Stimulated activated CD4-positive, alpha-beta T cell treated with anti-CD3 and anti-CD28 coated beads, TNF-alpha, amount 100 ng/mL, for 48 hours (primary cell): ENCODE results near the gene CXXC1.
"Not testable (repeated sequence)": the region's sequence is repeated elsewhere in the genome, so short reads cannot be mapped to it uniquely, and the experiment has no call there.

ENCODE experiments used
- DNase-seq, 3 donors: peaks; one replicate each; pipeline ENCODE4 v3.0.0-alpha.2; 2020; ENCODE audit warnings: low read depth in 3 of 3

The CXXC1 gene

DNA sequence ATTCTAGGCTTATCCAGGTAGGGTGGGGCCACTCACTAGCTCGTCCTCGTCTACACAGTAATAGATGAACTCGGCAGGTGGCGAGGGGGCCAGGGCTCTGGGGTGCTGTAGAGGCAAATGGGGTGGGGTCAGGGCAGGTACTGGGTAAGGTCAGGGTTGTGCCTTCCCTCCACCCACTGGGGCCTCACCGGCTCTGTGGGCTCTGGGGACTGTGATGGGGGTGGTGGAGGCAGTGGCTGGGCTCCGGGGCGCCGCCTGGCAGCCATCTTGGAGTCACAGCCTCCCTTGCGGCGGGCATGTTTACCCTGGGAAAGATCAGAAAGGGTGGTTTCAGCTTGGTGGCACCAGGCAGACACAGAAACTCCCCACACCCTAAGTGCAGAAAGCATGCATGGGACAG is 12.6 kb downstream of the CXXC1 start:
- no peak for DNase-seq

DNA sequence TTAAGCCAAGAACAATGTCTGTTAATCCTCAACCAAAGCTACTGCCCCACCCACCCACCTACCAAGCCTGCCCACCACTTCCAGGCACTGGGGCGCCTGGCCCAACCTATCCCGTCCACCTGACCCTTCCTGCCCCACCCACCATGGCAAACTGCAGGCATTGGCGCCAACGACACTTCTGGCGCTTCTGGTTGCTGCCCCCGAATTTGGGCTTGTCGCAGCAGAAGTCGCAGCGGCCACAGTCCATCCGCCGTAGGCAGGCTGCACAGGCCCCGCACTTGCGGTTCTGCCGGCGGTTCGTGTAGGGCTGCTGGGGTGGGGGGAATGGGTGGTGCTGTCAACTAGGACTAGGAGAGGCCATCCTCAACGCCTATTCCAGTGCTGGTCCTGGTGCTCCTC is 13.4 kb downstream of the CXXC1 start:
- DNase-seq, result no peak

DNA sequence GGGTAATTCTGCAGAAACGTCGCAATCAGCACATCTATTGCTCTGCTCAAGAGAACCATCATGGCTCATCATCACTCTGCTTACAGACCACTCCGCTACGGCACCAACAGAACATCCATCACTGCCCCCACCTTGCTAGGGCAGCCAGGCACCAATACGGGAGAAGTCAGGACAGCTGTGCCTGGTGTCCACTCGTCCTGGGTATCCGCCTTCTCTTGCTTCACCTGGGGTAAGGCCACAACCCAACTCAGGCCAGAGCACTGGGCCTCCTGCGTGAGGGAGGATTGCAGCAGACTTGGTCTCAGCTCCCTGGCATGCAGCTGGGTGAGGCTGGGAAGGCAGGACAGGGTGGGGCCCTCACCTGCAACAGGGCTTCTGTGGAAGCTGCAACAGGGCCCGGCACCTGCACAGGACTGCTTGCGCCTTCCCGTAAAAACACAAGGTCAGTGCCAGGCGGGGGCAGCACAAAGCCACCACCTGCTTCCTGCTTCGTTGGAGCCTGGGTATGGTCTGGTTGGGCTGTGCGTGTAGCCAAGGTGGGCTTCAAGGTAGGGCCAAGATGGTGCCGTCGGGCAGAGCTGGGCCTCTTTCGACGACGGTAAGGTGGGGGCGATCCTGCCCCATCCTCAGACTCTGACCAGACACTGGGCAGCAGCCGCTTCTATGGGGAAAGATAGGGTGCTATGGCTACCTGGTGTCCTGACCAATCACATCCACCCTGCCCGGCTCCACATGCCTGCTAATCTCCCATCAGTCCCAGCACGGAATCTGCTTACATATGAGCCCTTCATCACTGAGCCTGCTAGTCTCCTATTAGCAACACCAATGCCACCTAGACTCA is 14.1 kb downstream of the CXXC1 start:
- no peak for DNase-seq

DNA sequence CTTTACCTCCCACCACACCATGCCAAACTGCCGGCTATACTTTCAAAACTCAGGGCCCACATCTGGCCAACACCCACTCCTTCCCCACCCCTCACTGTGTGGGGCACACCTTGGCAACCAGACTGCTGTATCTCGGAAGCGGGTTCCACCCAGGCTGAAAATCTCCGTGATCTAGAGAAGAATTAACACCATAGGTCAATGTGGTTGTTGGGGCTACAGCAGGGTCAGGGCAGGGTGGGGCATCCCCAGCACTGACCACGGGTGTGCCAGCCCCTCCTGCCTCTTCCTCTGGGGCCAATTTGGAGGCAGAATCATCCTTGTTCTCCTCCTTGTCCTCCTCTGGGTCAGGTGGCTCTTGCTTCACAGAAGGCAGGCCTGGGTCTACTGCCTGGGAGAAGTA is 14.9 kb downstream of the CXXC1 start:
- DNase-seq, result no peak

- DNase-seq, result peak; percentile 68 to 73 (median 70)
These were observed 19.3 kb downstream of the CXXC1 start for GRCh38 chr18:50268022-50268747.

DNA sequence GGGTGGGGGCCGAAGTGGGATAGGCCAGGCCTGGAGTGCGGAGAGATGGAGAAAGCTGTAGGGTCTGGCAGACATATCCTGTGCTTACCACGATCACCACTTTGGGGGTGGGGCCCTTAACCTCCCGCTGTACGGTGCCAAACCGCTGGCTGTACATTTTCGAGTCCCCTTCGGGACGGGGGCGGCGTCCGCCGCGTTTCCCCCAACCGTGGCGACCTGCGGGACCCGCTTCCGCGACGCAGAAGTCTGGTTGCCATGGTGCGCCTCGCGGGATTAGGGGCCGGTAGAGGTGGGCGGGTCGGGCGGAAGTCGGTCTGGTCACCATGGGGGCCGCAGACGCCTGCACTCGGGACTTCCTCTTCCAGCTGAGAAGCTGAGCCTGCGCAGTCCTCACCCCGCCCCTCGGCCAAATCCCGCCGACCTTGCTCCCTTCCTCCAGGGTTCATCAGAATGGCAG is 21.2 kb downstream of the CXXC1 start, which contains the start of gene CFAP53:
TSS of gene CFAP53 (minus strand) at position 248 of the 457 bp plus-strand sequence. CDS start at position 157, 91 bp downstream.
- peak; percentile 68 to 83 (median 75) for DNase-seq

DNA sequence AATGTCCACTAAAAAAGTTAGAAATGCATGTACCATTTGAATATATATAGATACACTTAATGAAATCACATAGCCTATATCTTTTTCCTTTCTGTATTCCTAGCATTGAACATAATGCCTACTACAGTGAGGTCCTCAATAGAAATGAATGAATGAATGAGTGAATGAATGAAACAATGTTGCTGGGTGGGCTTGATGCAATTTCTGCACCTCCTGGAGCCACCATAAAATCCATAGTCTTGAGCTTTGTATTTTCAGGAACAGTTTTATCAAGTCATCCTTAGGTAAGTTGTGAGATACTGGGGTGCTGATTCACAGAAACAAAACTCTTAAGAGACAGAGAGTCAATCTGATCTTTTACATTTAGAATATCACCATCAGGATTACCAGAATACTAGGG is 24.5 kb downstream of the CXXC1 start:
- DNase-seq, result no peak

DNA sequence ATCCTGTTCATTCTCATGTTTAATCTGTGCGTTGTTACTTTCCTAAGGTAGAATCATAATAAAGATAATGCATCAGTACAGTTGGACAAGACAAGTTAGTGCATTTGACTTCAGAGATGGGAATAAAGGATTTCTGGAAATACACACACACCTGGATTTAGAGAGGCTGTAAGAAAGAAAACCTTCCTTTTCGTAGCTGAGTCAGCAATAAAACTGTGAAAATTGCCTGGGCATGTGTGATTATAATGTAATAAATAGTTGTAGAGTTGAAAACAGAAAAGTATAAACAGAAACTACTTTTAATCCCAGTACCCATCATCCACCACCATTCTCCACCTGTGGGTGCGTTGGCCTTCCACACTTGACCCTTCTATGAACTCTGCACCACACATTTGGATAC is 36.6 kb downstream of the CXXC1 start:
- DNase-seq, result no peak

DNA sequence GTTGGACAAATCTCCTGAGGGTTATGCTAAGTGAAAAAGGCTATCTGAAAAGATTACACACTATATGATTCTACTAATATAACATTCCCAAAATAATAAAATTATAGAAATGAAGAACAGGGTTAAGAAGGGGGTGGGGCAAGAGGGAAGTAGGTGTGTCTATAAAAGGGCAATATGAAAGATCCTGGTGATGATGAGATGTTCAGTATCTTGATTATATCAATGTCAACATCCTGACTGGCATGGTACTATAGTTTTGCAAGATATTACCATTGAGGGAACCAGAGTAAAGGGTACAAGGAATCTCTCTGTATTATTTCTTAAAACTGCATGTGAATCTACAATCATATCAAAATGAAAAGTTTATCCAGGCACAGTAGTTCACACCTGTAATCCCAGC is 37.9 kb downstream of the CXXC1 start:
- DNase-seq, result no peak

- no peak for DNase-seq
These were observed 39.9 kb downstream of the CXXC1 start for GRCh38 chr18:50247561-50247960.

DNA sequence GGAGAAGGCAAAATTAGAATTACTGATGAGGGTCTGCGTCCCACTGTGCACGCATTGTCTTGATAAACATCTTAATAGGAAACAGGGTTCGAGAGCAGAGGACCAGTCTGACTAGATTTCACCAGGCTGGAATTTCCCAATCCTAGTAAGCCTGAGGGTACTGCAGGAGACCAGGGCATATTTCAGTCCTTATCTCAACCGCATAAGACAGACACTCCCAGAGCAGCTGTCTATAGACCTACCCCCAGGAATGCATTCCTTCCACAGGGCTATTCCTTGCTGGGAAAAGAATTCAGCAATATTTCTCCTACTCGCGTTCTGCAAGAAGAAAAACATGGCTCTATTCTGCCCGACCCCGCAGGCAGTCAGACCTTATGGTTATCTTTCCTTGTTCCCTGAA is 45.7 kb downstream of the CXXC1 start:
- DNase-seq, result not testable (repeated sequence)

GRCh38 chr18:50240080-50240563 is 47.4 kb downstream of the CXXC1 start:
- peak in 1 of 3 donors; percentile 11 for DNase-seq

DNA sequence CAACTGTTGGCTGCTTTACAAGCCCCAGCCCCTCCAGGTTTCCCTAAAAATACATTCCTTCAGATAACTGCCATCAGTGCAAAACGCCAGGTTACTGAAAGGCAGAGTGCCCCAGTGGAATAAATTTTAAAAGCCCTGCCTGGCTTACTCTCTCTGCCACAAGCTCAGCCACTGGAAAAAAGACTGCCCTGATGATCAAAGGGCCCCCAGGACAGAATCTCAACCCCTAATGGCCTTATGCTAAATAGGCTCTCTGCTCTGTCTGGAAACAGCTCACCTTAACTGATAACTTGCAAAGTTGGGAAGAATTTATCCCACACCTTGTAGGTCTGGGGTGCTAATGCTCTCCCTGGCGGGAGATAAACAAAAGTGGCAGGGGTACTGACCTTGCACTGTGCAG is 55.1 kb downstream of the CXXC1 start:
- DNase-seq, result no peak
